Neural cell (in vitro differentiated cells): Measurements from ENCODE around the gene HOXB4. TPM values are rescaled to one million over a fixed set of nuclear protein-coding genes. Genes with fewer than 3 reads are reported as not detected.
A peak's percentile ranks its signal among the peaks of the same experiment; 100 is the strongest.

Source experiments
- H2AFZ ChIP-seq: fragments of 200-600, 300-800 bp; sonication (generic), shearing (Covaris generic); 2 replicates; pipeline ENCODE4 v1.6.0; 2014; ENCODE audit warnings: low read depth, mild to moderate bottlenecking, antibody characterized with exemption, low read length, moderate library complexity
- H3F3A ChIP-seq: fragments of 200-600 bp; shearing (Covaris generic); 2 replicates; pipeline ENCODE4 v1.6.1; 2016; ENCODE audit warnings: mild to moderate bottlenecking, moderate library complexity, mixed read lengths, antibody characterized with exemption, low read length; ENCODE audit not compliant: insufficient read depth, poor library complexity, severe bottlenecking
- H3K27ac ChIP-seq: fragments of 200-600, 300-800 bp; sonication (generic), shearing (Covaris generic); 2 replicates; pipeline ENCODE4 v1.5.1; 2014; ENCODE audit warnings: mild to moderate bottlenecking, low read length, moderate library complexity
- H3K27me3 ChIP-seq: fragments of 300-800, 200-600 bp; sonication (generic), shearing (Covaris generic); 2 replicates; pipeline ENCODE4 v1.6.0; 2014; ENCODE audit warnings: mild to moderate bottlenecking, low read depth, low read length, moderate library complexity; ENCODE audit not compliant: insufficient read depth
- H3K36me3 ChIP-seq: fragments of 300-800, 200-600 bp; sonication (generic), shearing (Covaris generic); 2 replicates; pipeline ENCODE4 v1.5.1; 2014; ENCODE audit warnings: mild to moderate bottlenecking, antibody characterized with exemption, low read length, moderate library complexity; ENCODE audit not compliant: insufficient read depth
- H3K4me2 ChIP-seq: fragments of 300-800, 200-600 bp; sonication (generic), shearing (Covaris generic); 2 replicates; pipeline ENCODE4 v1.6.0; 2014; ENCODE audit warnings: mild to moderate bottlenecking, low read length
- H3K4me3 ChIP-seq: fragments of 300-800, 200-600 bp; sonication (generic), shearing (Covaris generic); 2 replicates; pipeline ENCODE4 v1.5.1; 2014; ENCODE audit warnings: mild to moderate bottlenecking, low read length, moderate library complexity
- H3K79me2 ChIP-seq: fragments of 200-600 bp; shearing (Covaris generic); replicated peaks from 2 replicates; pipeline ENCODE4 v1.6.0; 2014; ENCODE audit warnings: mild to moderate bottlenecking, low read length, moderate library complexity; ENCODE audit not compliant: insufficient read depth
- H3K9ac ChIP-seq: fragments of 300-800, 200-600 bp; sonication (generic), shearing (Covaris generic); 2 replicates; pipeline ENCODE4 v1.6.1; 2016; ENCODE audit warnings: mild to moderate bottlenecking, low read length, mixed read lengths
- H3K9me2 ChIP-seq: fragments of 200-600 bp; shearing (Covaris generic); 2 replicates; pipeline ENCODE4 v1.6.1; 2016; ENCODE audit warnings: mild to moderate bottlenecking, low read length, mixed read lengths; ENCODE audit not compliant: insufficient read depth
- H3K9me3 ChIP-seq: fragments of 200-600, 300-800 bp; sonication (generic), shearing (Covaris generic); 2 replicates; pipeline ENCODE4 v1.6.1; 2016; ENCODE audit warnings: mild to moderate bottlenecking, mixed run types, low read length, moderate library complexity, mixed read lengths
- H4K20me1 ChIP-seq: fragments of 200-600 bp; shearing (Covaris generic); 2 replicates; pipeline ENCODE4 v1.6.1; 2016; ENCODE audit warnings: mild to moderate bottlenecking, mixed run types; ENCODE audit not compliant: insufficient read depth
- CTCF ChIP-seq: fragments of 450-650 bp; IDR thresholded peaks from 2 replicates; pipeline ENCODE4 v1.5.1; 2014; ENCODE audit warnings: antibody characterized with exemption, mild to moderate bottlenecking, moderate library complexity; ENCODE audit not compliant: poor library complexity, severe bottlenecking
- EP300 ChIP-seq: fragments of 450-650 bp; conservative IDR thresholded peaks from 2 replicates; pipeline ENCODE4 v1.6.1; 2014; ENCODE audit warnings: antibody characterized with exemption, mild to moderate bottlenecking, moderate library complexity; ENCODE audit not compliant: poor library complexity, severe bottlenecking
- EZH2 ChIP-seq: fragments of 200-600, 300-800 bp; shearing (Covaris generic), sonication (generic); IDR thresholded peaks from 2 replicates; pipeline ENCODE4 v1.6.1; 2014; ENCODE audit warnings: antibody characterized with exemption, low read length, borderline replicate concordance, mild to moderate bottlenecking; ENCODE audit not compliant: insufficient read depth, poor library complexity, severe bottlenecking
- MXI1 ChIP-seq: fragments of 450-650 bp; conservative IDR thresholded peaks from 2 replicates; pipeline ENCODE4 v1.6.1; 2014; ENCODE audit warnings: antibody characterized with exemption, mild to moderate bottlenecking; ENCODE audit not compliant: poor library complexity, severe bottlenecking
- POLR2AphosphoS5 ChIP-seq: IDR thresholded peaks from 2 replicates; pipeline ENCODE4 v1.6.1; 2012
- RAD21 ChIP-seq: fragments of 450-650 bp; conservative IDR thresholded peaks from 2 replicates; pipeline ENCODE4 v1.6.1; 2014; ENCODE audit warnings: antibody characterized with exemption, mild to moderate bottlenecking, moderate library complexity
- SMC3 ChIP-seq: fragments of 450-650 bp; conservative IDR thresholded peaks from 2 replicates; pipeline ENCODE4 v1.6.1; 2014; ENCODE audit warnings: antibody characterized with exemption, mild to moderate bottlenecking, moderate library complexity; ENCODE audit not compliant: poor library complexity
- TAF1 ChIP-seq: IDR thresholded peaks from 2 replicates; pipeline ENCODE4 v1.6.1; 2012; ENCODE audit warnings: low read depth
- polyA plus RNA-seq: library from polyadenylated mRNA; depleted of rRNA; stranded (reverse); fragments of >200 nt; gene quantifications from 2 replicates; pipeline ENCODE4 v1.2.3, GENCODE V29; 2014
- TF ChIP-seq, protein P1 (sequence below): IDR thresholded peaks from 2 replicates; pipeline ENCODE4 v1.6.1; 2012; ENCODE audit warnings: borderline replicate concordance

HOXB4 gene
- polyA plus RNA-seq, 1 donor from 2014 or later = not detected

DNA sequence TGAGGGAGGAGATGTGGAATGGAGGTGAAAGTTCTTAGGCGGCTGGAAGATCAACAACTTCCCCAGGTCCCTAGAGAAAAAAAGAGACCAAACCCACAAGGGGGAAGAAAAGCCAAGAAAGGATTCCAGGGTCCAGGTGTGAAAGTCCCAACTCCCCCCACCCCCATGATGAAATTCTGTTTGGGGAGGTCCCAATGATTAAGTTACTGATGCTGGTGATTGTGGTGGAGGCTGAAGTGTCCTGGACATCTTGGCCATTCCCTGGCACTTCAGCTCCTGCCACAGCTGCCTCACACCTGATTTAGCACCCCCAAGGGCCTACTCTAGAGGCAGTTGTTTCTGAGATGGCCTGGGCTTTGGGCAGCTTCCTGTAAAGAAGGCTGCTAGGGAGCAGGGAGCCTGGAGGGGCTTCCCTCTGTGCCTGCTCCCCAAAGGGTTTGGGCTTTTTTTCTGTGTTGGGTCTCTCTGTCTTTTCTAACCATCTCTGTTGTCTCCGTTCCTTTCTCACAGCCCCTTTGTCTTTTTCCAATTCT is 13.1 kb downstream of the HOXB4 start:
- H3K27me3 ChIP-seq = peaks cover 99% of the 10 kb centered on the region
- no peaks in the 10 kb centered on the region for H3F3A ChIP-seq
- H3K4me2 ChIP-seq = no peak overlapping the region
- no peaks in the 10 kb centered on the region for H4K20me1 ChIP-seq
- no peak overlapping the region for H3K9ac ChIP-seq
- no peak overlapping the region for H3K27ac ChIP-seq
- H3K9me3 ChIP-seq = no peaks in the 10 kb centered on the region
- no peak overlapping the region for H3K4me3 ChIP-seq
- no peaks in the 10 kb centered on the region for H3K79me2 ChIP-seq
- no peak overlapping the region for H2AFZ ChIP-seq
- no peaks in the 10 kb centered on the region for H3K9me2 ChIP-seq
- TF ChIP-seq EZH2 = no peak
- no peak for TF ChIP-seq EP300
- no peak for TF ChIP-seq RAD21
- TF ChIP-seq, protein P1, sequence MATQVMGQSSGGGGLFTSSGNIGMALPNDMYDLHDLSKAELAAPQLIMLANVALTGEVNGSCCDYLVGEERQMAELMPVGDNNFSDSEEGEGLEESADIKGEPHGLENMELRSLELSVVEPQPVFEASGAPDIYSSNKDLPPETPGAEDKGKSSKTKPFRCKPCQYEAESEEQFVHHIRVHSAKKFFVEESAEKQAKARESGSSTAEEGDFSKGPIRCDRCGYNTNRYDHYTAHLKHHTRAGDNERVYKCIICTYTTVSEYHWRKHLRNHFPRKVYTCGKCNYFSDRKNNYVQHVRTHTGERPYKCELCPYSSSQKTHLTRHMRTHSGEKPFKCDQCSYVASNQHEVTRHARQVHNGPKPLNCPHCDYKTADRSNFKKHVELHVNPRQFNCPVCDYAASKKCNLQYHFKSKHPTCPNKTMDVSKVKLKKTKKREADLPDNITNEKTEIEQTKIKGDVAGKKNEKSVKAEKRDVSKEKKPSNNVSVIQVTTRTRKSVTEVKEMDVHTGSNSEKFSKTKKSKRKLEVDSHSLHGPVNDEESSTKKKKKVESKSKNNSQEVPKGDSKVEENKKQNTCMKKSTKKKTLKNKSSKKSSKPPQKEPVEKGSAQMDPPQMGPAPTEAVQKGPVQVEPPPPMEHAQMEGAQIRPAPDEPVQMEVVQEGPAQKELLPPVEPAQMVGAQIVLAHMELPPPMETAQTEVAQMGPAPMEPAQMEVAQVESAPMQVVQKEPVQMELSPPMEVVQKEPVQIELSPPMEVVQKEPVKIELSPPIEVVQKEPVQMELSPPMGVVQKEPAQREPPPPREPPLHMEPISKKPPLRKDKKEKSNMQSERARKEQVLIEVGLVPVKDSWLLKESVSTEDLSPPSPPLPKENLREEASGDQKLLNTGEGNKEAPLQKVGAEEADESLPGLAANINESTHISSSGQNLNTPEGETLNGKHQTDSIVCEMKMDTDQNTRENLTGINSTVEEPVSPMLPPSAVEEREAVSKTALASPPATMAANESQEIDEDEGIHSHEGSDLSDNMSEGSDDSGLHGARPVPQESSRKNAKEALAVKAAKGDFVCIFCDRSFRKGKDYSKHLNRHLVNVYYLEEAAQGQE = no peak
- TF ChIP-seq POLR2AphosphoS5 = no peak
- TF ChIP-seq MXI1 = no peak
- TF ChIP-seq CTCF = no peak
- TF ChIP-seq SMC3 = no peak
- no peak for TF ChIP-seq TAF1
- H3K36me3 ChIP-seq = no peaks in the 10 kb centered on the region

- Histone ChIP-seq H3K9ac (no peak overlapping the region), H3K4me3 (no peak overlapping the region), H3K27me3 (peaks cover 99% of the 10 kb centered on the region), H3K9me2 (no peaks in the 10 kb centered on the region), H2AFZ (no peak overlapping the region), H3K4me2 (no peak overlapping the region), H3F3A (no peaks in the 10 kb centered on the region), H4K20me1 (no peaks in the 10 kb centered on the region), H3K27ac (no peak overlapping the region), H3K9me3 (no peaks in the 10 kb centered on the region), H3K79me2 (no peaks in the 10 kb centered on the region), H3K36me3 (no peaks in the 10 kb centered on the region)
- TF ChIP-seq EP300 (no peak), EZH2 (peak; percentile 88)
Observed at GRCh38 chr17:48564188-48565021, 13.7 kb downstream of the HOXB4 start.
